GM20431 (cell line): ENCODE data around the gene SCYL3.
"Not testable (repeated sequence)": the region's sequence is repeated elsewhere in the genome, so short reads cannot be mapped to it uniquely, and the experiment has no call there.

Experiments
- in situ Hi-C: fragments of 300-500 bp; cut with MseI, MboI; formaldehyde crosslinking; loops from one replicate; pipeline ENCODE4 v1.15.0; 2020; ENCODE audit warnings: low sequenced_read_pairs; ENCODE audit not compliant: unreplicated experiment

SCYL3 gene, protein sequence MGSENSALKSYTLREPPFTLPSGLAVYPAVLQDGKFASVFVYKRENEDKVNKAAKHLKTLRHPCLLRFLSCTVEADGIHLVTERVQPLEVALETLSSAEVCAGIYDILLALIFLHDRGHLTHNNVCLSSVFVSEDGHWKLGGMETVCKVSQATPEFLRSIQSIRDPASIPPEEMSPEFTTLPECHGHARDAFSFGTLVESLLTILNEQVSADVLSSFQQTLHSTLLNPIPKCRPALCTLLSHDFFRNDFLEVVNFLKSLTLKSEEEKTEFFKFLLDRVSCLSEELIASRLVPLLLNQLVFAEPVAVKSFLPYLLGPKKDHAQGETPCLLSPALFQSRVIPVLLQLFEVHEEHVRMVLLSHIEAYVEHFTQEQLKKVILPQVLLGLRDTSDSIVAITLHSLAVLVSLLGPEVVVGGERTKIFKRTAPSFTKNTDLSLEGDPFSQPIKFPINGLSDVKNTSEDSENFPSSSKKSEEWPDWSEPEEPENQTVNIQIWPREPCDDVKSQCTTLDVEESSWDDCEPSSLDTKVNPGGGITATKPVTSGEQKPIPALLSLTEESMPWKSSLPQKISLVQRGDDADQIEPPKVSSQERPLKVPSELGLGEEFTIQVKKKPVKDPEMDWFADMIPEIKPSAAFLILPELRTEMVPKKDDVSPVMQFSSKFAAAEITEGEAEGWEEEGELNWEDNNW

DNA sequence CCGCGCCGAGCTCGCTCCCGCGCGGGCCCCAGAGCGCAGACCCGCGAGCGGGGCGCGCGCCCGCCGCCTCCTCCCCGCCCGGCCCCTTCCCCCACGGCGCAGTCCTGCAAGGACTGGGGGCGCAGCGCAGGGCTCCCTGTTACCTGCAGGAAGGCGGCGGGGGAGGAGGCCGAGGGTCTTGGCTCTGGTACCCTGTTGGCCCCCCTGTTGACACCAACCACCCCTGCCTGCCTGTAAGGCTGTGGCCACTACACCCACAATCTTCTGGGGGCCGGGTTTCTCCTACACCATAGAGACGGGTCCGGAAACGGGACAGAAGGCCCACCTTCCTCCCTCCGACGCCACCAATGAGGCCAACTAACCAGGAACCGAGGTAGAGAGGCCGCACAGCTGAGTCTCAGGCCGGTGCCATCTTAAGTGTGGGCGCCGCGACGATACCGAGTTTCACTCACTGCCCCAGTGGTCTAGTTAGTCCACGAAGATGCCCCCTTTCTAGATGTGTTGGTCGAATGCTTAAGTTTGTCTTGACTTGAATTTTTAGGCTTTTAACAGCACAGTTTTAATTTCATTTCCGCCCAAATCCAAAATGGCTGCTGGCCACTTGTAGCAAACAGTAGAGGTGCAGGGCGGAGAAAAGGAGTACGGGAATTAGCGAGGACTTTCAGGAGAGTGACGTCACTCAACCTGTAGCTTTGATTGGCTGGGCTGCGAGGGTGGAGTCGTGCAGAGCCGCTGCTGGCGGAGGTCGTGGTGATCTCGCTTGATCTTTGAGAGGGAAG, at the start of gene SCYL3:
Gene SCYL3 (minus strand): TSS at position 252 of the 779 bp plus-strand sequence. CDS start 5,056 bp downstream, outside the sequence.
- in situ Hi-C loops: no loop called here

GRCh38 chr1:169941982-169942830, 48.5 kb upstream of the SCYL3 start:
- in situ Hi-C loops: loop anchor here (25.0 kb wide), 1 partner anchor 720 kb away; the partner anchor contains the start of gene PRRX1

GRCh38 chr1:169933984-169934725, 40.5 kb upstream of the SCYL3 start:
- in situ Hi-C loops: loop anchor here (25.0 kb wide), 1 partner anchor 728 kb away; the partner anchor contains the start of gene PRRX1

DNA sequence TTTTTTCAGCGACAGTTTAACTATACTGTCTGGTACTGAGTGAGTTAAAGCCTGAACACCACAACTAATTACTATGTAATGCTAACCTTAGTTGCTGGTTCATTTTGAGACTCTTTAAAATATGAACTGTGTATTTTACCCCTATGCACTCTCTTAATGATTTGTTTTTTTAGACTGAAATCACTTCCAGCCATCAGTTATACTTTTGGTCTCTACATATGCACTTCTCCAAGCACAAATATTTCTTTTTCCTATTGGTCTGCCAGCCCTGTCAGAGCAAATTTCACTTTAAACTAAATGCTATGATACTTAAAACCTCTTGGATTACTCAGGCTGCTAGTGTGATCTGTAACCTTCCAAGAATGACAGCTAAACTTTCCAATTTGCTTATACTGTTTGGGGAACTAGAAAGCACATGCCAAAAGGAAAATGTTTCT, 38.1 kb upstream of the SCYL3 start:
- in situ Hi-C loops: loop anchor here (25.0 kb wide), 1 partner anchor 730 kb away; the partner anchor contains the start of gene PRRX1

- in situ Hi-C loops: loop anchor here (25.0 kb wide), 1 partner anchor 733 kb away; the partner anchor contains the start of gene PRRX1
Observed at GRCh38 chr1:169929210-169929526, 35.5 kb upstream of the SCYL3 start.

- in situ Hi-C loops: loop anchor here (25.0 kb wide), 1 partner anchor 734 kb away; the partner anchor contains the start of gene PRRX1
Observed at GRCh38 chr1:169928438-169929209, 34.9 kb upstream of the SCYL3 start.

DNA sequence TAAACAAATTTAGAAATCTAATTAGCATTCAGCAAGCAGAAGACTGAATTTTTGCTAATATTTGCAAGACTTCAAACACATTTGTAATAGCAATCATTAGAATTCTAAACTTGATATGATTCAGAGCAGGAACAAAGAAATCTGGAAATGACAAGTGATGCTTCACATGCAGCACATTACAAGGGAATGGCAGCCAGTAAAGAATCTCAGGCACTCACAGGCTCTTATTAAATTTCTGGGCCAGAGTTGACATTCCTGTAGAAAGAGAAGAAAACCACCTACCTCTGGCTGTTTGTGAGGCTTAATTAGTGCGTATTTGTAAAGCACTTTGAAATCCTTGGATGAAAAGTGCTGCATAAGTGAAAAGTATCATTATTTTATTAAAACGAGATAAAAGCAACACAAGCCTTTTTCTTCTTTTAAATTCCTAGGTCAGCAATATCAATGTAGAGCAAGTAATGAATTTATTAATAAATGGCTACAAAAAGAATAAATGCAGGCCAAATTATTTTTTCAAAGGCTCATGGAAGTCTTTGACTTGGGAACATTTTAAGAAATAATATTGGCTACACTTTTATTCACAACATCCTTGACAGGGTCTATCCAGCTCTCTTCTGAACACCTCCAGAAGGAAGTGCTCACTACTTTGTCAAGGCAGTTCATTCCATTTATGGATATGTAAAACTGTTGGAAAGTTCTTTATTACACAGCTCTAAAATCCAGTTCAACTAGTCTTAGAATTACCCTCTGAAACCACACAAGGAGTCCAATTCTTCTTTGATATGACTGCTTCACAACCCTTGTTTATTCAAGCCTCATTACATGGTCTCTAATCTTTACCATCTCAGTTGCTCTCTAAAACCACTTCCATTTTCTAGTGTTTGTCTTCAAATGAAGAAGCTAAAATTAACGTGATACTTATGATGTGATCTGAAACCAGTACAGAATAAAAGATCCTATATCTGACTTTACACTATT, 32.1 kb upstream of the SCYL3 start:
- in situ Hi-C loops: loop anchor here (25.0 kb wide), 1 partner anchor 737 kb away; the partner anchor contains the start of gene PRRX1

DNA sequence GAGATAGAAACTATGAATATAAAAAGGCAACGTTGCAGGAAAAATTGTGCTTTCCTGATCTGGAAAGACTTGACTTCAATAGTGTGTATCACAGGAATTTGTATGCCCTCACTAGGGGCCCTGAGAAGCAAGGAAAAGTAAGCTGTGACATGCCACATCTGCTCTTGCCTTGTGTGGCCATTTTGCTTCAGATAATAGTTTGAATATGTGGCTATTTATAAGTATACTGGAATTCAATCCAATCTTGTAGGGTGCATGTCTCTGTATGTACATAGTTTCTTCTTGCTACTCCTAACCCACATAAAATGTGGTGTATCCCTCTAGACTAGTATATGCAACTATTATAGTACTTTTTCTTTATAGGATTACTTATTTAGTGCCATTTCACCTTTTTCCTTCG, 31.1 kb upstream of the SCYL3 start:
- in situ Hi-C loops: loop anchor here (25.0 kb wide), 1 partner anchor 737 kb away; the partner anchor contains the start of gene PRRX1

- in situ Hi-C loops: no loop called here
Observed at GRCh38 chr1:169924063-169924462, 30.4 kb upstream of the SCYL3 start.

DNA sequence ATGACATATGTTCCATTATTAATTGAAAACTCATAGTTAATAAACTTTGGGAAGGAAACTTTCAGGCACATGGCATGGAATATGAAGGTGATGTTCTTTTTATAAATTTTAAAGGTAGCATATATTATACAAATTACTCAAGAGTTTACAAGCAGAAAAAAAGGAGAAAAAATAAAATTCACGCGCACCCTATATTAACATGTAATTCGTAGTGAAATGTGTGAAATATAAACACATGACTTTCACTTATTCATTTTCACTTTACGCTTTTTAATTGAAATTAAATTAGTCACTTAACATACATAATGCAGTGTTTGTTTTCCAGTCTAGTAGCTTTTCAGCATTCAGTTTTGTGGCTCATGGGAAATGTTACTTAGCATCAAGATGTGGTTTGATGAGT, 27.4 kb upstream of the SCYL3 start:
- in situ Hi-C loops: no loop called here

DNA sequence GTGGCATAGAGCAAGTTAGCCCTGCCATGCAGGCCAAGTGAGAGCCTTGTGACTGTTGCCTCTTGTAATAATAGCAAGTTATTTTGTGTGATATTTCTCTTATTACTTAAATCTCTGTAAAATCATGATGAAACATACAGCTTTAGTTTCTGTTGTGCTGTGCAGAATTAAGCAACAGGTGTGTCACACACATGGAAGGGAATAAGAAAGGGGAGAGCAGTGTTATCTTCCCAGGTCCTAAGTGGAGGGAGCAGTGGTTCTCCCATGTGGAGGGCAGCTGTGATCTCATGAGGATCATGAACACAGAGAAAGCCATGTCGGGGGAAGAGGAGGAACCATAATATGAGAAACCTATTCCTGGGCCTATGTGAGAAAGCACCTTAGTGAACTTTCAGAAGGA, 25.2 kb upstream of the SCYL3 start:
- in situ Hi-C loops: no loop called here

DNA sequence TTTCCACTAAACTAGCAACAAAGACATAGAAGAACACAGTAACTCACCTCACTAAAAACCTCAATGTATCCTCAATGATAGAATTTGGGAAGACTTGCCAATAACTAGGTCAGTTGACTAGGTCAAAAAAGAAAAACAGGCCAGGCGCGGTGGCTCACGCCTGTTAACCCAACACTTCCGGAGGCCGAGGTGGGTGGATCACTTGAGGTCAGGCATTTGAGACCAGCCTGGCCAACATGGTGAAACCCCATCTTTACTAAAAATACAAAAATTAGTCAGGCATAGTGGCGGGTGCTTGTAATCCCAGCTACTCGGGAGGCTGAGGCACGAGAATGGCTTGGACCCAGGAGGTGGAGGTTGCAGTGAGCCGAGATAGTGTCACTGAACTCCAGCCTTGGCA, 24.5 kb upstream of the SCYL3 start:
- in situ Hi-C loops: not testable (repeated sequence)

GRCh38 chr1:169915150-169915549, 21.5 kb upstream of the SCYL3 start:
- in situ Hi-C loops: no loop called here

DNA sequence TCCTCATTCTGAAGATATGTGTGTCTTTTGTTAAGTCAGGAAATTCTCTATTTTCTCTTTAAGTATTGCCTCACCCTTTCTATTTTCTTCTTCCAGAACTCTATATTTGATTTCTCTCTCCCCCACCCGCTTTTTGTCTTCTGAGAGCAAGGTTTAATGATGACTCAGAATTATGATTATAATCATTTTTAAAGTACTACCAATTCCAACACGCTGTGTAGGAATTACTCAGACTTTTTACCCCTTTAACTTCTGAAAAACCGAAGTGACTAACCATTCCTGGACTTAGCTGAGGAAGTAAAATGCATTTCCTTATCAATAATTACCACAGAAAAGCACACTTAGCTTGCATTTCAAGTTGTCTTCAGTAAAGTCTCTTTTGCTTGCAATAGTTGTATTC, 20.8 kb upstream of the SCYL3 start:
- in situ Hi-C loops: no loop called here

DNA sequence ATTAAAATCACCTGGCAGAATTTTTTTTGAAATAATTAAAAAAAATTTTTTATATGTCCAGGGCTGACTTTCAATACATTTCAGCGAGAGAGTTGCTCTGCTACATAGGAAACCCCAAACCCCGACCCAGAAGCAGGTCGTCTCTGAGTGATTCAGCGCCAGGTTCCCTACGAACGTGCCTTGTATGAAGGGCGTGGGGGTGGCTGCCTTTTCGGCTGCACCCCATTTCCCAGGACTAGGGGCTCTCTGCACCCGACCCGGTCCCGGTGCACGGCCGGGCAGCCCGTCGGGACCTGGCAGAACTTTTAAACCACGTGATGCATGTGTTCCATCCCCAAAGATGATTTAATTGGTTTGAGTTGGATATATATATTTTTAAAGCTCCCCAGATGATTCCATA, 15.8 kb upstream of the SCYL3 start:
- in situ Hi-C loops: no loop called here

DNA sequence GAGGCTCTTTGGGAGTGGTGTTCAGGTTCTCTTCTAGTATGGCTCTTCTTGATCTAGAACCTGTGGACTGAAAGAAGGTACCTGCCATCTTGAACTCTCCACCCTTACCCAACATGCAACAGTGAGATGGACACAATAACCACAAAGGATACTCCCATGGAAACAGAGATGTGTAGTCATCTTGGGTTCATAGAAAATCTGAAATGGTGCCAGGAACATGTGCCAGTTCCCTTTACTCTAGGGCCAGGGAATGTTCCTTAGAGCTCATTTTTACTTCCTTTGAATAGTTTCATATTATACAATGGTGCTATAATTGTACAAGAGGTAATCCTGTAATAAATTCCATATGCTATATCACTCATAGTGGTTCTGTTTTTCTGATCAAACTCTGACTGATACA, 13.2 kb upstream of the SCYL3 start:
- in situ Hi-C loops: no loop called here

DNA sequence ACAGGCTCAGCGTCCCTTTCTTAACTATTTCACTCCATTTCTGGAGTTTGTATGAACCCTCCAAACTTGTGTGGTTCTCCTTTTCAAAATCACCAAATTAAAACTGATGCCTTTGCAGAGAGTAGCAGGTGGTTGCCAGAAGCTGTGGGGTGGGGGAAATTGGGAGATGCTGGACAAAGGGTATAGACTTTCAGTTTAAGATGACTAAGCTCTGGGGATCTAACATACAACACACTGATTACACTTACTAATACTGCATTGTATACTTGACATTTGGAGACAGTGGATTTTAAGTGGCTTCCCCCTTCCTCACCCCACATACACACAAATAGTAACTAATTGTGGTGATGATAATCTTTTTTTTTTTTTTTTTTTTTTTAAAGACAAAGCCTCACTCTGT, 11.1 kb upstream of the SCYL3 start:
- in situ Hi-C loops: no loop called here
